RWPE2 (cell line): ENCODE results near the gene ST7.
A peak's percentile ranks its signal among the peaks of the same experiment; 100 is the strongest.

Source experiments
- ATAC-seq: fragments of 200-7000 bp; cut with Tn5 transposase; 3 replicates; pipeline ENCODE4 v1.9.1; 2021; ENCODE audit warnings: low read depth
- DNase-seq: peaks from one replicate; pipeline ENCODE4 v3.0.0-alpha.2; 2020; ENCODE audit warnings: low spot score
- H3K27ac ChIP-seq: fragments of 450-650 bp; 2 replicates; pipeline ENCODE4 v1.5.1; 2017; ENCODE audit warnings: mild to moderate bottlenecking; ENCODE audit not compliant: poor library complexity, severe bottlenecking
- H3K27me3 ChIP-seq: fragments of 250-450 bp; sonication (Bioruptor Pico); 2 replicates; pipeline ENCODE4 v1.5.1; 2021; ENCODE audit warnings: mild to moderate bottlenecking, moderate library complexity; ENCODE audit not compliant: insufficient read depth, poor library complexity, severe bottlenecking
- H3K36me3 ChIP-seq: fragments of 250-450 bp; sonication (Bioruptor Pico); 2 replicates; pipeline ENCODE4 v1.5.1; 2020; ENCODE audit warnings: low read depth, mild to moderate bottlenecking, moderate library complexity
- H3K4me1 ChIP-seq: fragments of 250-450 bp; sonication (Bioruptor Pico); 2 replicates; pipeline ENCODE4 v1.5.1; 2021; ENCODE audit warnings: mild to moderate bottlenecking, moderate library complexity; ENCODE audit not compliant: insufficient read depth, poor library complexity, severe bottlenecking
- H3K4me3 ChIP-seq: fragments of 250-450 bp; sonication (Bioruptor Pico); 2 replicates; pipeline ENCODE4 v1.5.1; 2021; ENCODE audit warnings: mild to moderate bottlenecking, moderate library complexity; ENCODE audit not compliant: severe bottlenecking
- H3K9me3 ChIP-seq: fragments of 250-450 bp; sonication (Bioruptor Pico); 2 replicates; pipeline ENCODE4 v1.5.1; 2021; ENCODE audit warnings: mild to moderate bottlenecking, moderate library complexity; ENCODE audit not compliant: severe bottlenecking
- TF ChIP-seq, protein P1 (sequence below): fragments of 450-650 bp; IDR thresholded peaks from one replicate; pipeline ENCODE4 v1.5.1; 2017; ENCODE audit warnings: mild to moderate bottlenecking, moderate library complexity; ENCODE audit not compliant: poor library complexity, severe bottlenecking

The ST7 gene, protein sequence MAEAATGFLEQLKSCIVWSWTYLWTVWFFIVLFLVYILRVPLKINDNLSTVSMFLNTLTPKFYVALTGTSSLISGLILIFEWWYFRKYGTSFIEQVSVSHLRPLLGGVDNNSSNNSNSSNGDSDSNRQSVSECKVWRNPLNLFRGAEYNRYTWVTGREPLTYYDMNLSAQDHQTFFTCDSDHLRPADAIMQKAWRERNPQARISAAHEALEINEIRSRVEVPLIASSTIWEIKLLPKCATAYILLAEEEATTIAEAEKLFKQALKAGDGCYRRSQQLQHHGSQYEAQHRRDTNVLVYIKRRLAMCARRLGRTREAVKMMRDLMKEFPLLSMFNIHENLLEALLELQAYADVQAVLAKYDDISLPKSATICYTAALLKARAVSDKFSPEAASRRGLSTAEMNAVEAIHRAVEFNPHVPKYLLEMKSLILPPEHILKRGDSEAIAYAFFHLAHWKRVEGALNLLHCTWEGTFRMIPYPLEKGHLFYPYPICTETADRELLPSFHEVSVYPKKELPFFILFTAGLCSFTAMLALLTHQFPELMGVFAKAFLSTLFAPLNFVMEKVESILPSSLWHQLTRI

DNA sequence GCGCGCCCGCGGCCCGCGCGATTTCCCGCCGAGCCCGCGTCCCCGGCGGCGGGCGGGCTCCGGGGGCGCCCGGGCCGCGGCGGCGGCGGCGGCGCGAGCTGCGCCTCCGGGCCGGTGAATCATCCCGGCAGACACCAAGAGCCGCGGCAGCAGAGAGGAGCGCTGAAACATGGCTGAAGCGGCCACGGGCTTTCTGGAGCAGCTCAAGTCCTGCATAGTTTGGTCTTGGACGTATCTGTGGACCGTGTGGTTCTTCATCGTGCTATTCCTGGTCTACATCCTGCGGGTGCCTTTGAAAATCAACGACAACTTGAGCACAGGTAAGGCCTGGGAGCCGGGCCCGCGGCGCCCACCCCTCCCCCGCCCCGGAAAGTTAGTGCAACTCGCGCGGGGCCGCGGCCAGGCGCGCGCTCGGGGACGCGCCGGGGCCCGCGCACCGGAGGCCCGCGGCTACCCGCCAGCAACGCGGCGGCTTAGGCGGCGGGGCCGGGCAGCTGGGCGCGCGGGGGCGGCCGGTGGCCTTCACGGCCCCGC, at the start of gene ST7:
TSS of gene ST7 (plus strand) at position 130 of the 534 bp plus-strand sequence. CDS start at position 170, 40 bp downstream.
- H3K27ac ChIP-seq, result peak within 1 kb of the TSS; percentile 79
- TF ChIP-seq, protein P1, sequence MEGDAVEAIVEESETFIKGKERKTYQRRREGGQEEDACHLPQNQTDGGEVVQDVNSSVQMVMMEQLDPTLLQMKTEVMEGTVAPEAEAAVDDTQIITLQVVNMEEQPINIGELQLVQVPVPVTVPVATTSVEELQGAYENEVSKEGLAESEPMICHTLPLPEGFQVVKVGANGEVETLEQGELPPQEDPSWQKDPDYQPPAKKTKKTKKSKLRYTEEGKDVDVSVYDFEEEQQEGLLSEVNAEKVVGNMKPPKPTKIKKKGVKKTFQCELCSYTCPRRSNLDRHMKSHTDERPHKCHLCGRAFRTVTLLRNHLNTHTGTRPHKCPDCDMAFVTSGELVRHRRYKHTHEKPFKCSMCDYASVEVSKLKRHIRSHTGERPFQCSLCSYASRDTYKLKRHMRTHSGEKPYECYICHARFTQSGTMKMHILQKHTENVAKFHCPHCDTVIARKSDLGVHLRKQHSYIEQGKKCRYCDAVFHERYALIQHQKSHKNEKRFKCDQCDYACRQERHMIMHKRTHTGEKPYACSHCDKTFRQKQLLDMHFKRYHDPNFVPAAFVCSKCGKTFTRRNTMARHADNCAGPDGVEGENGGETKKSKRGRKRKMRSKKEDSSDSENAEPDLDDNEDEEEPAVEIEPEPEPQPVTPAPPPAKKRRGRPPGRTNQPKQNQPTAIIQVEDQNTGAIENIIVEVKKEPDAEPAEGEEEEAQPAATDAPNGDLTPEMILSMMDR, result no peak
- peak within 1 kb of the TSS; percentile 94 for H3K4me3 ChIP-seq
- DNase-seq, result peak; percentile 74
- no peaks in the 10 kb centered on the region for H3K36me3 ChIP-seq
- ATAC-seq, result peak; percentile 65
- H3K4me1 ChIP-seq, result peaks cover 18% of the 10 kb centered on the region
- H3K9me3 ChIP-seq, result no peaks in the 10 kb centered on the region
- H3K27me3 ChIP-seq, result no peaks in the 10 kb centered on the region

- Histone ChIP-seq H3K36me3 (peaks cover 75% of the 10 kb centered on the region), H3K4me3 (no peak overlapping the region), H3K9me3 (no peaks in the 10 kb centered on the region), H3K27ac (no peak overlapping the region), H3K27me3 (no peaks in the 10 kb centered on the region), H3K4me1 (no peaks in the 10 kb centered on the region)
- DNase-seq (no peak), ATAC-seq (no peak)
- TF ChIP-seq, protein P1, result no peak
Measured at GRCh38 chr7:116906391-116906790, 46.9 kb upstream of the ST7 start.

- Histone ChIP-seq H3K27ac (no peak overlapping the region), H3K27me3 (no peaks in the 10 kb centered on the region), H3K4me3 (no peak overlapping the region), H3K36me3 (peaks cover 80% of the 10 kb centered on the region), H3K4me1 (no peaks in the 10 kb centered on the region), H3K9me3 (no peaks in the 10 kb centered on the region)
- ATAC-seq (no peak), DNase-seq (no peak)
- TF ChIP-seq, protein P1, result no peak
Measured at GRCh38 chr7:116910383-116910782, 42.9 kb upstream of the ST7 start.

- no peaks in the 10 kb centered on the region for H3K27me3 ChIP-seq
- no peaks in the 10 kb centered on the region for H3K9me3 ChIP-seq
- no peak overlapping the region for H3K27ac ChIP-seq
- no peak for DNase-seq
- H3K36me3 ChIP-seq, result peaks cover 80% of the 10 kb centered on the region
- ATAC-seq, result no peak
- H3K4me1 ChIP-seq, result no peaks in the 10 kb centered on the region
- TF ChIP-seq, protein P1, result no peak
- no peak overlapping the region for H3K4me3 ChIP-seq
Measured at GRCh38 chr7:116911801-116912200, 41.5 kb upstream of the ST7 start.
